Epithelial cell of proximal tubule (primary cell): ENCODE results near the gene PDE8B. TPM values are rescaled to one million over a fixed set of nuclear protein-coding genes. Genes with fewer than 3 reads are reported as not detected.

Experiments
- DNase-seq: peaks from one replicate; pipeline ENCODE4 v3.0.0-alpha.2; 2011; ENCODE audit warnings: low read depth
- H3K4me3 ChIP-seq: 2 replicates; pipeline ENCODE4 v1.5.1; 2011; ENCODE audit warnings: low read depth, mild to moderate bottlenecking, low read length
- CTCF ChIP-seq: conservative IDR thresholded peaks from 2 replicates; pipeline ENCODE4 v1.5.1; 2012; ENCODE audit warnings: low read depth, mild to moderate bottlenecking, low read length
- total RNA-seq: library from RNA; depleted of rRNA; stranded (reverse); fragments of >200 nt; gene quantifications from 2 replicates; pipeline ENCODE4 v1.2.3, GENCODE V29; 2015

PDE8B gene
- total RNA-seq, 1 donor from 2014 or later, result 0.35 TPM

- DNase-seq, result no peak
- no peak overlapping the region for H3K4me3 ChIP-seq
- no peak for TF ChIP-seq CTCF
Observed at GRCh38 chr5:77300451-77300850, 90.0 kb downstream of the PDE8B start.

GRCh38 chr5:77301447-77301883 lies 91.0 kb downstream of the PDE8B start:
- no peak for DNase-seq
- no peak for TF ChIP-seq CTCF
- no peak overlapping the region for H3K4me3 ChIP-seq

- DNase-seq, result no peak
- no peak for TF ChIP-seq CTCF
- no peak overlapping the region for H3K4me3 ChIP-seq
Observed at GRCh38 chr5:77302247-77302646, 91.8 kb downstream of the PDE8B start.

GRCh38 chr5:77302653-77303052 lies 92.2 kb downstream of the PDE8B start:
- no peak for DNase-seq
- no peak for TF ChIP-seq CTCF
- H3K4me3 ChIP-seq, result no peak overlapping the region

GRCh38 chr5:77304388-77304787 lies 93.9 kb downstream of the PDE8B start:
- H3K4me3 ChIP-seq, result no peak overlapping the region
- TF ChIP-seq CTCF, result no peak
- DNase-seq, result no peak

- TF ChIP-seq CTCF, result no peak
- no peak for DNase-seq
- H3K4me3 ChIP-seq, result no peak overlapping the region
Observed at GRCh38 chr5:77305222-77305846, 94.9 kb downstream of the PDE8B start.

- TF ChIP-seq CTCF, result no peak
- H3K4me3 ChIP-seq, result no peak overlapping the region
- no peak for DNase-seq
Observed at GRCh38 chr5:77305956-77306355, 95.5 kb downstream of the PDE8B start.
